AG04449 (cell line): ENCODE results near the gene NSMF.

Source experiments
- CTCF ChIA-PET: fragments of 350-600 bp; formaldehyde crosslinking; extraction: SDS; loops from one replicate; lab custom pipeline; 2021; ENCODE audit warnings: antibody characterized with exemption; lab: Yijun Ruan, JAX
- POLR2A ChIA-PET: fragments of 400-600, 350-600 bp; formaldehyde crosslinking; extraction: SDS; loops from one replicate; lab custom pipeline; 2020; ENCODE audit warnings: antibody characterized with exemption, inconsistent platforms; lab: Yijun Ruan, JAX
- DNase-seq: peaks from one replicate; pipeline ENCODE4 v3.0.0-alpha.2; 2010; ENCODE audit warnings: low read depth, low spot score
- H3K4me3 ChIP-seq: 2 replicates; pipeline ENCODE4 v1.5.1; 2011; ENCODE audit warnings: low read depth, mild to moderate bottlenecking, control low read depth, low read length
- TF ChIP-seq, protein P1 (sequence below): IDR thresholded peaks from one replicate; pipeline ENCODE4 v1.5.1; 2011; ENCODE audit warnings: mild to moderate bottlenecking, moderate library complexity, low read length, control low read depth, inconsistent platforms; ENCODE audit not compliant: insufficient read depth; ENCODE audit errors: missing control alignments

Gene NSMF, protein sequence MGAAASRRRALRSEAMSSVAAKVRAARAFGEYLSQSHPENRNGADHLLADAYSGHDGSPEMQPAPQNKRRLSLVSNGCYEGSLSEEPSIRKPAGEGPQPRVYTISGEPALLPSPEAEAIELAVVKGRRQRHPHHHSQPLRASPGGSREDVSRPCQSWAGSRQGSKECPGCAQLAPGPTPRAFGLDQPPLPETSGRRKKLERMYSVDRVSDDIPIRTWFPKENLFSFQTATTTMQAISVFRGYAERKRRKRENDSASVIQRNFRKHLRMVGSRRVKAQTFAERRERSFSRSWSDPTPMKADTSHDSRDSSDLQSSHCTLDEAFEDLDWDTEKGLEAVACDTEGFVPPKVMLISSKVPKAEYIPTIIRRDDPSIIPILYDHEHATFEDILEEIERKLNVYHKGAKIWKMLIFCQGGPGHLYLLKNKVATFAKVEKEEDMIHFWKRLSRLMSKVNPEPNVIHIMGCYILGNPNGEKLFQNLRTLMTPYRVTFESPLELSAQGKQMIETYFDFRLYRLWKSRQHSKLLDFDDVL

DNA sequence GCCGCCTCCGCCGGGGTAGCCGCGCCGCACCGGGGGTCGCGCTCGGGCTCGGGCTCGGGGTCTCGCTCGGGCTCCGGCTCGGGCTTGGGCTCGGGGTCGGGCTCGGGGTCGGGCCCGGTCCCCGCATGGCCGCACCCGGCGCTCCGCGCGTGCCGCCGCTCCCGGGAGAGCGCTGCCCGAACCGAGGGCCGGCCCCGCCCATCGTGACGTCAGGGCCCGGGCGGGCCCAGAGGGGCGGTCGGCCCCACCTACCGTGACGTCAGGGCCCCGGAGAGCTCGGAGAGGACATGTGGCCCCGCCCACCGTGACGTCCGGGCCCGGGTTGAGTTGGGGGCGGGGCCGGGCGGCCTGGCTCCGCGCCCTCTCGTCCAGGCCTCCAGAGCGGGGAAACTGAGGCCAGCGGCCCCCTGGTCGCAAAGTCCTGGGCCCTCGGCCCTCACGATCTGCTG lies at the start of gene NSMF:
NSMF (minus strand) TSS at position 183 of the 449 bp plus-strand sequence. CDS start 232 bp downstream, outside the sequence.
- DNase-seq: no peak
- peak within 1 kb of the TSS; percentile 70 for H3K4me3 ChIP-seq
- TF ChIP-seq, protein P1, sequence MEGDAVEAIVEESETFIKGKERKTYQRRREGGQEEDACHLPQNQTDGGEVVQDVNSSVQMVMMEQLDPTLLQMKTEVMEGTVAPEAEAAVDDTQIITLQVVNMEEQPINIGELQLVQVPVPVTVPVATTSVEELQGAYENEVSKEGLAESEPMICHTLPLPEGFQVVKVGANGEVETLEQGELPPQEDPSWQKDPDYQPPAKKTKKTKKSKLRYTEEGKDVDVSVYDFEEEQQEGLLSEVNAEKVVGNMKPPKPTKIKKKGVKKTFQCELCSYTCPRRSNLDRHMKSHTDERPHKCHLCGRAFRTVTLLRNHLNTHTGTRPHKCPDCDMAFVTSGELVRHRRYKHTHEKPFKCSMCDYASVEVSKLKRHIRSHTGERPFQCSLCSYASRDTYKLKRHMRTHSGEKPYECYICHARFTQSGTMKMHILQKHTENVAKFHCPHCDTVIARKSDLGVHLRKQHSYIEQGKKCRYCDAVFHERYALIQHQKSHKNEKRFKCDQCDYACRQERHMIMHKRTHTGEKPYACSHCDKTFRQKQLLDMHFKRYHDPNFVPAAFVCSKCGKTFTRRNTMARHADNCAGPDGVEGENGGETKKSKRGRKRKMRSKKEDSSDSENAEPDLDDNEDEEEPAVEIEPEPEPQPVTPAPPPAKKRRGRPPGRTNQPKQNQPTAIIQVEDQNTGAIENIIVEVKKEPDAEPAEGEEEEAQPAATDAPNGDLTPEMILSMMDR: no peak
- CTCF ChIA-PET: interaction anchor here (1.0 kb wide), 1 partner anchor 15 kb away, joined by 3 read pairs; no protein-coding TSS in a partner anchor
- POLR2A ChIA-PET: interaction anchor here (0.7 to 1.5 kb wide), 4 partner anchors 11 to 219 kb away, joined by 4 read pairs; no protein-coding TSS in a partner anchor

DNA sequence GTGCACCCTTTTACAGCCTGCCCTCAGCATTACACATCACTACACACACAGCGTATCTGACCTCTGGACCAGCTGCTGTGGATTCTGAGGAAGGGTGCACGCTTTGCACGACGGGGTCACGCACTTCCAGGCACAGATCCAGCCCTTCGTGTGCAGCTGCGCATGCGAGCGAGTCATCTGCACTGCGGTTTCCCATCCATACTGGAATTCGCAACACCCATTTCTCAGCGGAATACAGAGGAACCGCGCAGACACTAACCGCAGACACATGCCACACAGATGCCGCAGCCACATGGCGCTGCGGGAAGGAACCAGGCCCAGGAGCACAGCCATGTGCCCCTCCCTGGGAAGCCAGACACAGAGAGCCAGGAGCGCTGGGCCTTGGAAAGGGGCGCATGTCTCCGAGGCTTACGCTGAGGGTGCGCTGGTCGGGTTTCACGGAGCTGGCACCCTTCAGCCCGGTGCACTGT lies 47.6 kb upstream of the NSMF start:
- CTCF ChIA-PET: interaction anchor here (0.8 to 3.8 kb wide), 6 partner anchors 16 to 84 kb away, joined by 3 to 16 read pairs (median 3); partner anchors contain the start of genes EXD3 and NOXA1
- H3K4me3 ChIP-seq: no peak overlapping the region; the same call in 1 of the 2 replicates
- POLR2A ChIA-PET: no interaction called here
- DNase-seq: peak; percentile 57
- TF ChIP-seq, protein P1: no peak

DNA sequence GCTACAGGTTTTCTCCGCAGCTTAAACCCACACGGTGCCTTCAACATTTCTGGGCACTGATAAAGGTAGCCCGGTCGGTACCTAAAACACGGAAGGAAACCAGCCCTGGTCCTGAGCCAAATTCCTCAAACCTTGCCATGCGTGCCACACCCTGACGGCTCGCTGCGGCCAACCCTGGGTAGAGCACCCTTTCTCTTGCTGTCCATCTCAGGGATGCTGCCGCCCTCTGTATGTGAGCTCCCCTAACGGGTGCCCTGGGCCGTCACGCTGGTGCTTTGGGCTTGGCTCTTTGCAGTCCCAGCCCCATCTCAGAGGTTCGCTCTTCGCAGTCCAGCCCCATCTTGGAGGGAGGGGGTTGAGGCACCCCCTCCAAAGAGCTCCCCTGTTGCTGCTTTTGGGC lies 47.1 kb upstream of the NSMF start:
- TF ChIP-seq, protein P1: no peak
- no peak overlapping the region; the same call in 1 of the 2 replicates for H3K4me3 ChIP-seq
- ChIA-PET CTCF (interaction anchor here (0.8 to 3.8 kb wide), 6 partner anchors 19 to 84 kb away, joined by 3 to 16 read pairs (median 3); partner anchors contain the start of genes EXD3 and NOXA1), POLR2A (no interaction called here)
- DNase-seq: no peak

DNA sequence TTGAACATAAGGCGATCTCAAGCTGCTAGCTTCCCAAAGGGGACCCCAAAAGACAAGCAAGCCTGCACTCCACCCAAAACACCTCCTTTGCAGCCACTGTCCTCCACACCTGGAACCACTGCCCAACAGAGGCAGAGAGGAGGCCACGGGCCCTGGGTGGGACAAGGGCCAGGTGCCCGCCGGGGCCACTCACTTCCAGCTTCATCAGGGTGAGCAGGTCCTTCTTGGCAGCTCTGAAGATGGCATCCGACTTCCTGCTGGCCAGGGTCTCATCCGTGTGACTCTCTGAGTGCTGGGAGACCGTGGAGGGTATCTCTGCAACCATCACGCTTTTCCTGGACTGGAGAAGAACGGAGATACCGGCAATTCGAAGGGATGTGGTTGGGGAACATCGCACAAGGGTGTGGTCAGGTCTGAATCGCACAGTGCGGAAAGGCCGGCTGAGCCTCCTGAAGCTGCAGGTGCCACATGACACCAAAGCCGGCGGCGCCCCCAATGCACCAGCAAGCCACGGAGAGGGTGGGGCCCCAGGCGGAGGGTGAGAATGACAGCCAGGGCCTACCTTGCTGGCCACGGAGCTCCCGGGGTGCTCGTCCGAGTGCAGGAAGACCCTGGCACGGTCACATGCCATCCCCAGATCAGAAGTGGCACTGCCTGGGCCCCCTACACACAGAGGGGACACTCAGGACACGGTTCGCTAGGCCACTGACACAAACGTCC lies 46.4 kb upstream of the NSMF start:
- H3K4me3 ChIP-seq: no peak overlapping the region
- DNase-seq: no peak
- ChIA-PET CTCF (interaction anchor here (0.7 to 3.8 kb wide), 9 partner anchors 18 to 211 kb away, joined by 3 to 16 read pairs (median 3); partner anchors contain the start of gene EXD3), POLR2A (no interaction called here)
- TF ChIP-seq, protein P1: no peak

DNA sequence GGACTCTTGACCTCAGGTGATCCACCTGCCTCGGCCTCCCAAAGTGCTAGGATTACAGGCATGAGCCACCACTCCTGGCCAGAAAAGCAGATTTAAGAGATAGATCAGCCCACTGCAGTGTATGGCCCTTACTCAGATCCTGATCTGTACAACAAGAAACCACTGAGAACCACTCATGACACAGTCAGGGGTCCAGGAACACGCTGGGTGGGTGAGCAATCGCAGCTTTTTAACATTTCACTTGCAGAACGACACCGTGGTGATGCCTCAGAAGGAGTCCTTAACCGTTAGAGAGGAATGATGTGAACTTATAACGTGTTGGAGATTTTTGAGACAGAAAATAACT lies 45.3 kb upstream of the NSMF start:
- TF ChIP-seq, protein P1: no peak
- POLR2A ChIA-PET: no interaction called here
- DNase-seq: no peak
- CTCF ChIA-PET: interaction anchor here (0.9 to 1.3 kb wide), 4 partner anchors 17 to 210 kb away, joined by 3 to 4 read pairs (median 3); partner anchors contain the start of gene EXD3
- H3K4me3 ChIP-seq: no peak overlapping the region
